Epithelial cell of proximal tubule (primary cell): ENCODE data around the gene IMPA2. TPM values are rescaled to one million over a fixed set of nuclear protein-coding genes. Genes with fewer than 3 reads are reported as not detected.

ENCODE experiments used
- DNase-seq: peaks from one replicate; pipeline ENCODE4 v3.0.0-alpha.2; 2011; ENCODE audit warnings: low read depth
- H3K4me3 ChIP-seq: 2 replicates; pipeline ENCODE4 v1.5.1; 2011; ENCODE audit warnings: low read depth, mild to moderate bottlenecking, low read length
- total RNA-seq: library from RNA; depleted of rRNA; stranded (reverse); fragments of >200 nt; gene quantifications from 2 replicates; pipeline ENCODE4 v1.2.3, GENCODE V29; 2015
- TF ChIP-seq, protein P1 (sequence below): conservative IDR thresholded peaks from 2 replicates; pipeline ENCODE4 v1.5.1; 2012; ENCODE audit warnings: low read depth, mild to moderate bottlenecking, low read length

IMPA2 gene
- total RNA-seq, 1 donor from 2014 or later: 89.9 TPM

DNA sequence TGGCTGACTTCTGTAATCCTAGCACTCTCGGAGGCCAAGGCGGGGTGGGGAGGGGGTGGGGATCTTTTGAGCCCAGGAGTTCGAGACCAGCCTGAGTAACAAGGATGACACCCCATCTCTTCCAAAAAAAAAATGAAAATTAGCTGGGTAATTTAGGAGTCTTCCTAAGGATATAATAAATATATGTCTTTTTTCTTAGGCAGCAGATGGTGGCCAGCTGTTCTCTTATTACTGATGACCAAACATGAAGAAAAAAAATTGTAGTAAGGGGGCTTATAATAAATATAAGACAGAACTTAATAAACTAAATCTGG is 4.2 kb upstream of the IMPA2 start:
- H3K4me3 ChIP-seq: no peak overlapping the region
- no peak for DNase-seq
- TF ChIP-seq, protein P1, sequence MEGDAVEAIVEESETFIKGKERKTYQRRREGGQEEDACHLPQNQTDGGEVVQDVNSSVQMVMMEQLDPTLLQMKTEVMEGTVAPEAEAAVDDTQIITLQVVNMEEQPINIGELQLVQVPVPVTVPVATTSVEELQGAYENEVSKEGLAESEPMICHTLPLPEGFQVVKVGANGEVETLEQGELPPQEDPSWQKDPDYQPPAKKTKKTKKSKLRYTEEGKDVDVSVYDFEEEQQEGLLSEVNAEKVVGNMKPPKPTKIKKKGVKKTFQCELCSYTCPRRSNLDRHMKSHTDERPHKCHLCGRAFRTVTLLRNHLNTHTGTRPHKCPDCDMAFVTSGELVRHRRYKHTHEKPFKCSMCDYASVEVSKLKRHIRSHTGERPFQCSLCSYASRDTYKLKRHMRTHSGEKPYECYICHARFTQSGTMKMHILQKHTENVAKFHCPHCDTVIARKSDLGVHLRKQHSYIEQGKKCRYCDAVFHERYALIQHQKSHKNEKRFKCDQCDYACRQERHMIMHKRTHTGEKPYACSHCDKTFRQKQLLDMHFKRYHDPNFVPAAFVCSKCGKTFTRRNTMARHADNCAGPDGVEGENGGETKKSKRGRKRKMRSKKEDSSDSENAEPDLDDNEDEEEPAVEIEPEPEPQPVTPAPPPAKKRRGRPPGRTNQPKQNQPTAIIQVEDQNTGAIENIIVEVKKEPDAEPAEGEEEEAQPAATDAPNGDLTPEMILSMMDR: no peak

DNA sequence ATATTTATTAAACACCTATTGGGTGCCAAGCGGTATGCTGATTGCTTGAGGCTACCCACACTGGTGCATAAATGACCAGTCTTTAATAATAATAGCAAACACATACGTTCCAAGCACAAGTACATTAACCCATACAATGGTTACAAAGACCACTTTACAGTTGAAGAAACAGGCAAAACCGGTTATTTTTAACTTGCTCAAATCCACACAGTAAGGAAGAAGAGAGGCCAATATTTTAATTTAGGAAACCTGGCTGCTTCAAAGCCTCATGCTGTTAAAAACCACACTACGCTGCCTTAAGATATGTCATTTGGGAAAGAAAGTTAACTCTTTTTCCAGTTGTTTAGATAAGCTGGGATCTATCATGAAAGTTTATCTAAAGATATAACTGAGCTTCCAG is 2.4 kb upstream of the IMPA2 start:
- TF ChIP-seq, protein P1: no peak
- DNase-seq: no peak
- H3K4me3 ChIP-seq: no peak overlapping the region

DNA sequence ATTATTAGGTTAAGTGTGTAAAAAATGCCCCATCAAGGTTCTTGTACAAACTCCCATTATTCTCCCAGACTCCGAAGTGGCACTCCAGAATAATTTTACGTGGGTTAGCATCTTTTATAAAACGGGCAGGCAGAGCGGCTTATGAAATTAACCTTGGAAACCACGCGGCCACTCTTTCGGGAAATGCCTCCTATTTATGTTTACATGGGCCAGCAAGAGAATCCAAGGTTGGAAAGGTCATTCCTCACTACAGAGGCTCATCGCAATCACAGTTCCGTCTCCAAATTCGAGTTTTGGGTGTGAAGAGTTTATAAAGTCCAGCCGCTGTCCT is 1.2 kb upstream of the IMPA2 start:
- TF ChIP-seq, protein P1: no peak
- no peak for DNase-seq
- H3K4me3 ChIP-seq: peak overlapping the region; percentile 70

DNA sequence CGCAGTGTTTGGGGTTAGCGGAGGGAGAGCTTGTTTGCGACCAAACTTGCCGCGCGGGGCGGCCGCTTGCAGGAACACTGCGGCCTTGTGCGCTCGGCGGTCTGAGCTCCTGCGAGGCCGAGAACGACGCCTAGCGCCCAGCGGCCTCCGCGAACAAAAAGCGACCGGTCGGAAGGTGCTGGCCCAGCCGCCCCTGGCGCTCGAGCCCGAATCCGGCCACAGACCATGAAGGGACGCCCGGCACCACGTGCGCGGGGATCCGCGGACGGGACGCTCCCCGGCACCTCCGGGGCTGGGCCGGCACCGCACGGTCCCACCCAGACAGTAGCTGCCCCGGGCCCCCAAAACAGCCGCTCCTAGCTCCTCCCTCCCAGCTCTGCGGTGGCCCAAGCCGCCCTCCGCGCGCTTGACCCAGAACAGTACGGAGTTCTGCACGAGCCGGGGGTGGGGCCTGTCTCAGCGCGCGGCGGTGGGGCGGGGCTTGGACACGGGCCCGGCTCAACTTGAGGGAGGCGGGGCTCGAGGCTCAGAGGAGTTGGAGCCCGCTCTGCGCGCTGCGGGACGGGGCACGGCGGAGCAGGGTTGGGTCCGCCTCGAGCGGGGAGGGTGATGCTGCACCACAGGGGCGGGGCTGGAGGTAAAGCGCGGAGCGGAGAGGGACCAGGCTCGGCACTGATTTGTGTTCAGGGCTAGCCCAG is 664 bp upstream of the IMPA2 start:
- DNase-seq: peak; percentile 75
- peak overlapping the region; percentile 70 for H3K4me3 ChIP-seq
- TF ChIP-seq, protein P1: no peak

GRCh38 chr18:11981543-11982366 is 448 bp downstream of the IMPA2 start:
- TF ChIP-seq, protein P1: no peak
- DNase-seq: no peak
- H3K4me3 ChIP-seq: peak overlapping the region; percentile 87

DNA sequence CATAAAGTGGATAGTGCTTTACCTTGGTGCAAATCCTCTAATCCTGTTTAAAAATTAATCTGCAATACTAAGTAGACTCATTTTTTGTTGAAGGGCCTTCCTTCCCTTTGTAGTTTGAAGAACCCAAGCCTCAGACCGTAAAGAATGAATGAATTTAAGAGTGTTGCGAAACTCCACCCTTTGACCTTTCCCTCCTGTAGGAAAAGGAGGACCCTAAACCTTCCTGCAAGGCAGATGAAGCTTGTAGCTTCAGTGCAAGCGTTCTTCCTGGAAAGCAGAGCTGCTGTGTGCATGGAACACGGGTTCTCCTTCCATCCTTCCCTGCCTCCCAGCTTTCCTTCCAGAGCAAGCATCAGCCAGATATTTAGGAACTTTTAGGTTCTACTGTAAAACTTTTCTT is 1.7 kb downstream of the IMPA2 start:
- no peak for DNase-seq
- TF ChIP-seq, protein P1: no peak
- peak overlapping the region; percentile 87 for H3K4me3 ChIP-seq
